ENCODE measurements around the gene COPS4.
"Not testable (repeated sequence)": the region's sequence is repeated elsewhere in the genome, so short reads cannot be mapped to it uniquely, and the experiment has no call there.

The COPS4 gene

DNA sequence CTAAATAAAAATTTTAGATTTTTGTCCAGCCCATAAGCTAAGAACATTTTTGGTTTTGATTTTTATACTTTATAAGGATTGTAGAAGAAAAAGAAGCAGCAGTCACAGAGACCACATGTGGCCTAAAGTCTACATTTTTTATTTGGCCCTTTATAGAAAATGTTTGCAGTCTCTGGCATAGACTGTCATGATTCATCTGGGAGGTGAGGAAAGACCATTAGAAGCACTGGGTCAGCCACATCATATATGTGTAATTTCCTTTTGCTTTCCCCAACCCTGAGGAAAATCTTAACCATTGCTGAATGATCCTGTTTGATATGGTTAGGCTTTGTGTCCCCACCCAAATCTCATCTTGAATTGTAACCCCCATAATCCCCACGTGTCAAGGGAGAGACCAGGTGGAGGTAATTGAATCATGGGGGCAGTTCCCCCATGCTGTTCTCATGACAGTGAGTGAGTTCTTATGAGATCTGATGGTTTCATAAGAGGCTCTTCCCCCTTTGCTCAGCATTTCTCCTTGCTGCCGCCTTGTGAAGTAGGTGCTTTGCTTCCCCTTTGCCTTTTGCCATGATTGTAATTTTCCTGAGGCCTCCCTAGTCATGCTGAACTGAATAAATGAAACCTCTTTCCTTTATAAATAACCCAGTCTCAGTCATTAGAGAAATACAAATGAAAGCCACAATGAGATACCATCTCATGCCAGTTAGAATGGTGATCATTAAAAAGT lies 12.1 kb upstream of the COPS4 start:
- DNase-seq (ENCODE audit: insufficient read length, low spot score), result no peak
- FAIRE-seq, result no peak

DNA sequence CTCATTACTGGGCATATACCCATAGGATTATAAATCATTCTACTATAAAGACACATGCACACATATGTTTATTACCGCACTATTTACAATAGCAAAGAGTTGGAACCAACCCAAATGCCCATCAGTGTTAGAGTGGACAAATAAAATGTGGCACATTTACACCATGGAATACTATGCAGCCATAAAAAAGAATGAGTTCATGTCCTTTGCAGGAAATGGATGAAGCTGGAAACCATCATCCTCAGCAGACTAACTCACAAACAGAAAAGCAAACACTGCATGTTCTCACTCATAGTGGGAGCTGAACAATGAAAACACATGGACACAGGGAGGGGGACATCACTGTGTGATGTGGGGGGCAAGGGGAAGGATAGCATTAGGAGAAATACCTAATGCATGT lies 11.4 kb upstream of the COPS4 start:
- FAIRE-seq; DNase-seq (ENCODE audit: insufficient read length, low spot score): not testable (repeated sequence)

DNA sequence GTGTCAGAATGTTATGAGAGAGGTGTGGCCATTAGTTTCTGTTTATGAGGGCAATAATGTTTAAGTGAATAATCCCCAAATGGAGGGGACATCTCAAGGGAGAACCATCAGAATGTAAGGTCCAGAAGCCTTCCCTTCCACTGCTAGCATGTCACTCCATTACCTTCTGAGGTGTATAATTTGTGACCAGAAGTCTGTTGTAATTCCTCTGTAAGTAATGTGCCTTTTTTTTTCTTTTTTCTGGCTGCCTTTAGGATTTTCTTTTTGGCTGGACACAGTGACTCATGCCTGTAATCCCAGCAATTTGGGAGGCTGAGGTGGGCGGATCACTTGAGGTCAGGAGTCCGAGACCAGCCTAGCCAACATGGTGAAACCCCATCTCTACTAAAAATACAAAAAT lies 10.8 kb upstream of the COPS4 start:
- DNase-seq (ENCODE audit: insufficient read length, low spot score) (no peak), FAIRE-seq (no peak)

DNA sequence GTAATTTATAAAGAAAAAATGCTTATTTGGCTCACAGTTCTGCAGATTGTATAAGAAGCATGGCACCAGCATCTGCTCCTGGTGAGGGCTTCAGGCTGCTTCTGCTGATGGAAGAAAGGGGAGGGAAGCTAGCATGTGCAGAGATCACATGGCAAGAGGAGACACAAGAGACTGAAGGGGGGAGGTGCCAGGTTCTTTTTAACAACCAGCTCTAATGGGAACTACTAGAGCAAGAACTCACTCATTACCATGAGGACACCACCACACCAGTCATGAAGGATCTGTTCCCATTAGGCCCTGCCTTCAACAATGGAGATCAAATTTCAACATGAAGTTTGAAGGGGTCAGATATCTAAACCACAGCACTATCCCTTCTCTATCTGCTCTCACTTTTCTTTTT lies 9.4 kb upstream of the COPS4 start:
- DNase-seq (ENCODE audit: insufficient read length, low spot score) (no peak), FAIRE-seq (no peak)

DNA sequence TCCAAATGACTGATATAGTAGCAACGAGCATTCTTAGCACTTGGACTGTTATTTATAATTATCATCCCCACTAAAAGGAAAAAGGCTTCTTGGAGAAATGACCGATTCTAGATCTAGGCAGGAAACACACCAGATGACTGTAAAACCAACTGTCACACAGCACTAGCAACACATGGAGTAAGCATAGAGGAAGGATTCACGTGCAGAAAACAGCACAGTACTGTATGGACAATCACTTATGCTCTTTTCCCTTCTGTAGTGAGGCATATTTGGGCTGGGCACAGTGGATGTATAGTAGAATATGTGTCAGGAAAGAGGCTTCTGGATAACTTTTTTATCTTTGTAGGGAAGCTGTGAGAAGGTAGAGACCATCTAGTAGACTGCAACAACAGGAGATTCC lies 6.0 kb upstream of the COPS4 start:
- DNase-seq (ENCODE audit: insufficient read length, low spot score), result no peak
- no peak for FAIRE-seq

DNA sequence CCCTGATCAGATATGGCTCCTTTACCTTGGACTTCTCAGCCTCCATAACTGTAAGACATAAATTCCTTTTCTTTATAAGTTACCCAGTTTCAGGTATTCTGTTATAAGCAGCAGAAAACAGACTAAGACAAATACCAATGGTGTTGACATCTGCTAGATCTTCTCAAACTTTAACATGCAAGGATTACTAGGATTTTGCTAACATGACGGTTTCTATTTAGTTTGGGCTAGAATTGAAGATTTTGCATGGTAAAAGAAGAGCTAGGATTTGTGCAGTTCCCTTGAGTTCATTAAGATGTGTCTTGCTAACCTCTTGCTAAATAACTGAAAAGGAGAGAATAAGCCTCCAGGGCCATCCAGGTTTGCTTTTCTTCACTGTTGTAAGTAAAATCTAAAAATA lies 5.3 kb upstream of the COPS4 start:
- DNase-seq (ENCODE audit: insufficient read length, low spot score) (no peak), FAIRE-seq (no peak)

DNA sequence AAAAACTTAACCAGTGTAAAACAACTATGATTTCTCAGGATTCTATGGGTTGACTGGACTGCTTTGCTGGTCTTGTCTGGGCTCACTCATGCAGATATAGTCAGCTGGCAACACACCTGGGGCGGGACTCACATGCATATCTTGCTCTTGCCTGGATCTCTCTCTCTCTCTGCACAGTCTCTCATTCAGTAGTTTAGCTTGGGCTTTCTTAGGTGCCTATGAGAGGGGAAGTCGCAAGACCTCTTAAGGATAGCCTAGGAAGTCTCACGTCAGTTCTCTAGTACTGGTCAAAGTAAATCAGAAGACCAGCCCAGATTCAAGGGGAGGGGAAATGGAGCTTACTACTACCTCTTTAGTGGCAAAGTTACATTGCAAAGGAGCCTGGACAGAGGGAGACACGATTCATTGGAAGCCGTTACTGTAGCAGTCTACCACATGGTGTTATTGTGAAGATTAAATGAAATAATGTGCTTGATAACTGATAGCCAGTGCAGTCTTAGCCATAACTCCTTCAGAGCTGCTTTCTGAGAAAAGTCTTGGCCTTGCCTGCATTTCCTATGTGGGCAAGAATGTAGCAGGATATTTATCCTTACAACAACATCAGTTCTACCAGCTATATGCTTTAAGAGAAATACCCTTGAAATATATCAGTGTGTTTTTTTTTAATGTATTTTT lies 2.1 kb downstream of the COPS4 start:
- FAIRE-seq (no peak), DNase-seq (ENCODE audit: insufficient read length, low spot score) (no peak)

DNA sequence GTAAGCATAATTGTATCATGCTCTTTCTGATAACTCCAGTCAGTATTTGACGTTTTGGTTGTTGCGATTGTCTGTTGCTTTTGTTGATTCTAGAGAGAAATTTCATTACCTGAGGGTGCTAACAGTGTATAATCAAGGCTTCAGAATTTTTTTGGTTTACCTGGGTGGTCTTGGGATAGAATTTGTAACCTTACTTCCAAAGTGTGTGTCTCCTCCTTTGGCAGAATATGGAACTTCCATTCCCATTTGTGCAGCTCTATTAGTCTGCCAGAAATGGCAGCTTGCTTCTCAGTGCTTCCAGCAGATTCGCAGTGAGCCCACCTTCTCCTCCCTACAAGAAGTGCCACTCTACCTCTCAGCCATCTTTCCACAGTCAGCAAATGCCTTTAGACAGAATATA lies 5.3 kb downstream of the COPS4 start:
- no peak for FAIRE-seq
- DNase-seq (ENCODE audit: insufficient read length, low spot score), result no peak

DNA sequence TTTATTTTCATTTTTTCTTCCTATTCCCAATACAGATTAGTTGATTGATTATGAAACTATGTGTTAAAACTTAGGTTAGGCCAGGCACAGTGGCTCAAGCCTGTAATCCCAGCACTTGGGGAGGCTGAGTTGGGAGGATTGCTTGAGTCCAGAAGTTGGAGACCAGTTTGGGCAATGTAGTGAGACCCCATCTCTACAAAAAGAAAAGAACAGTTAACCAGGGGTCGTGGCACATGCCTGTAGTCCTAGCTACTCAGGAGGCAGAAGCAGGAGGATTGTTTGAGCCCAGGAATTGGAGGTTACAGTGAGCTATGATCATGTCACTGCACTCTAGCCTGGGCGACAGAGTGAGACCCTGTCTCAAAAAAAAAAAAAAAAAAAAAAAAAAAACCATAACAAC lies 8.2 kb downstream of the COPS4 start:
- not testable (repeated sequence) for FAIRE-seq; DNase-seq (ENCODE audit: insufficient read length, low spot score)

DNA sequence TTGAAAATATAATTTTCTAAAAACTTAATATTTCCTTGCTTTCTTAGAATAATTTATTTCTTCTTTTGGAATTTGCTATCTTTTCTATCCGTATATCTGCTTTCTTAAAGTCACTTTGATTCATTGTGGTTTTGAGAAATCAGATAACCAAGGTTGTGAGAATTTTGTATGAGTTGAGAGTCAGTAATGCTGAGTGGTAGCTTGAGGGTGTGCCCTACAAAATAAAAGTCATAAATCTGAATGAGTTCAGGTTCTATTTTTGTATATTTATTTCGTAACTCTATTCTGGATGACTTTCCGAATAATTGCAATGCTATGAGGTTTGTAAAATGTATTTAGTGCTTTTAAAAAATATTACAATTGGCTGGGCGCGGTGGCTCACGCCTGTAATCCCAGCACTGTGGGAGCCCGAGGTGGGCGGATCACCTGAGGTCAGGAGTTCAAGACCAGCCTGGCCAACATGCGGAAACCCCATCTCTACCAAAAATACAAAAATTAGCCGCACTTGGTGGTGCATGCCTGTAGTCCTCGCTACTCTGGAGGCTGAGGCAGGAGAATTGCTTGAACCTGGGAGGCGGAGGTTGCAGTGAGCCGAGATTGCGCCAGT lies 8.9 kb downstream of the COPS4 start:
- no peak for FAIRE-seq
- peak; percentile 26 for DNase-seq (ENCODE audit: insufficient read length, low spot score)

DNA sequence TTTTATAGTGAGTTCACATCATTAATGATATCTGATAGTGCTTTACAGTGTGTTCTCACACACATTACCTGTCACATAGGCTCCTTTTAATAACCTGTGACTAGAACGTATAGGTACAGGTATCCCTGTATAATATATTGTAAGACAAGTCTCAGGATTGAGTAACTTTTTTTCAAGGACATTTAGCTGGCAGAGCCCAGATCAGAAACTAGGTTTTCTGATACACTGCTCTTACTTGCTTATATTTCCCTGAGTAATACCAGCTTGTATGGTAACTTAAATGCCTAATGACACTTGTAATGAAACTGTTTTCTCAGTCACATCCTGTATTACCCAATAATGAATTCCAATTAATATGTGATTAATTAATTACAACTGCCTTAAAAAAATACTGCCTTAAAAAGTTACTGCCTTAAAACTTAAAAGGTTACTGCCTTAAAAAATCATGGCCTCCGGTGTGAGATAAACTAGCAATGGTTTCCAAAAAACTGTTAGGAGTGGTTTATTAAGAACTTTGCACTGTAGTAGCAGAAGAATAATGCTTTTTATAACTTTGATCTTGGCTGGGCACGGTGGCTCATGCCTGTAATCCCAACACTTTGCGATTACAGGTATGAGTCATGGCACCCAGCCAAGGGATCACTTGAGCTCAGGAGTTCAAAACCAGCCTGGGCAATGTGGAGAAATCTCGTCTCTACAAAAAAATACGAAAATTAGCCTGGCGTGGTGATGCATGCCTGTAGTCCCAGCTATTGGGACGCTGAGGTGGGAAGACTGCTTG lies 11.9 kb downstream of the COPS4 start:
- no peak for FAIRE-seq
- no peak for DNase-seq (ENCODE audit: insufficient read length, low spot score)

DNA sequence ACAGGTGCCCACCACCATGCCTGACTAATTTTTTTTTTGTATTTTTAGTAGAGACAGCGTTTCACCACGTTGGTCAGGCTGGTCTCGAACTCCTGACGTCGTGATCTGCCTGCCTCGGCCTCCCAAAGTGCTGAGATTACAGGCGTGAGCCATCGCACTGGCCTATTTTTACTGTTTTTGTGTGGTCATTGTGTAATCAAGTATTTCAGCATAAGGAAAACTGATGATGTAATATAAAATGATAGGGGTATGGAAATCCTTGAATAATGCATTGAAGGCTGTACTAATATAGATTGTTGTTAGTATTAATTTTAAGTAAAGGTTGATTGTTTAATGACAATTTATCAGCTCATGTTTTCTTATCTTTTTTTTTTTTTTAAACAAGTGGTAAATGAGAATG lies 13.8 kb downstream of the COPS4 start:
- FAIRE-seq, result not testable (repeated sequence)

DNA sequence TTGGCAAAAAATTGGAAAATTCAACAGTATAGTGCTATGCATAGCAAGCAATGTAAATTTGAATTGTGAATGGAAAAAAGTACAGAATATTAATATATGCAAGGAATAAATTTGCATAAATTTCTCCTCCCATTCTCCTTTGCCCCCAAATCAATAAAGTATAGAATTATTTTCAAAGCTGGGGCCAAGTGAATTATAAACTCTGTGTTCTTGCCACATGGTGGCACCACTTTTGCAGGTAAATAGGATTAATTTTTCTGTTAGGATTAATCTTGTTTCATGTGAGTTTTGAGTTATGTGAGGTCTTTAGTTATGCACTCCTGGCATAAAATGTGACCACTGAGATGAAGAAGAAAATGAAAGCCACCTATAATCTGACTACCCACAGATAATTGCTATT lies 19.9 kb downstream of the COPS4 start:
- DNase-seq (ENCODE audit: insufficient read length, low spot score) (no peak), FAIRE-seq (no peak)

More for the DNA sequence above, 13.8 kb downstream of the COPS4 start:
- DNase-seq (ENCODE audit: insufficient read length, low spot score), result not testable (repeated sequence)

DNA sequence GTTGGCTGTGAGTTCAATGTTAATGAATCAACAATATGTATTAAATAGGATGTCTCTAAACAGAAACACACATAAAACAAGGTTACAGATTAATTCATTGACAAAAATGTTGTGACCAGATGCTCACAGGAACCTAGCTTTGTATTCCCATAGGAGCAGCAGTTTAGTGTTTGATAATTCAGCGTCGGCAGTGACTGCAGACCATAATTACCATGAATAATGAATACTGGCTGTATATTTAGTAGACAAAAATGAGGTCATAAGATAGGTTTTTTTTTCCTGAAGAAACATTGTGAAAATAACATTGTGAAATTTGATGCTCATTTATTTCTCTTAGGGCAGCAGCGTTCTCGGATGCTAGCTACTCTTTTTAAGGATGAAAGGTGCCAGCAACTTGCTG lies 27.8 kb downstream of the COPS4 start:
- no peak for FAIRE-seq

DNA sequence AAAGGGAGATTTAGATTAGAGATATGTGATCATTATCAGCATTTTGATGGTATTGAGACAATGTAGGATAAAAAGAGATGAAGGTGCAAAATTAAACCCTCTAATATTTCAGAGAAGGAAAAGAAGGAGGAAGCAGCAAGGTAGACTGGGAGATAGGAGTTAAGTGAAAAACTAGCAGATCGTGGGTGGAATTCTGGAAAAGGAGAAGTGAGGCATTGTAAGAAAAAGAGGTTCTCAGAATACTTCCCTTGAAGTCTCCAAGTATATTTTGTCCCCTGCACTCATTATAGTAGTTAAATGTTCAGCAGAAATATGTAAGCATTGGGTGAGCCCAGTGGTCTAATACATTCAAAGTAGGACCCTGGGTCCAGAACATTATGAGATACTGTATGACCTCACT lies 30.3 kb downstream of the COPS4 start:
- DNase-seq (ENCODE audit: insufficient read length, low spot score) (no peak), FAIRE-seq (no peak)

More for the DNA sequence above, 27.8 kb downstream of the COPS4 start:
- DNase-seq (ENCODE audit: insufficient read length, low spot score), result no peak

DNA sequence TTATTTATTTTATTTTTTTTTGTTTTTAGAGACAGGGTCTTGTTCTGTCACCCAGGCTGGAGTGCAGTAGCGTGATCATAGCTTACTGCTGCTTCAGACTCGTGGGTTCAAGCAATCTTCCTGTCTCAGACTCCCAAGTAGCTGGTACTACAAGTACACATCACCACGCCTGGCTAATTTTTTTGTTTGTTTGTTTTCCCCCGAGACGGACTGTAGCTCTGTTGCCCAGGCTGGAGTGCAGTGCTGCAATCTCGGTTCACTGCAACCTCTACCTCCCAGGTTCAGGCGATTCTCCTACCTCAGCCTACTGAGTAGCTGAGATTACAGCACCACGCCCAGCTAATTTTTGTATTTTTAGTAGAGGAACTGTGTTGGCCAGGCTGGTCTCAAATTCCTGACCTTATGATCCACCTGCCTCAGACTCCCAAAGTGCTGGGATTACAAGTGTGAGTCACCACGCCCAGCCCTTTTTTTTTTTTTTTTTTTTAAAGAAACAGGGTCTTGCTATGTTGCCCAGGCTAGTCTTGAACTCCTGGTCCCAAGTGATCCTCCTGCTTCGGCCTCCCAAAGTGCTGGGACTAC lies 32.2 kb downstream of the COPS4 start:
- DNase-seq (ENCODE audit: insufficient read length, low spot score), result no peak
- no peak for FAIRE-seq

DNA sequence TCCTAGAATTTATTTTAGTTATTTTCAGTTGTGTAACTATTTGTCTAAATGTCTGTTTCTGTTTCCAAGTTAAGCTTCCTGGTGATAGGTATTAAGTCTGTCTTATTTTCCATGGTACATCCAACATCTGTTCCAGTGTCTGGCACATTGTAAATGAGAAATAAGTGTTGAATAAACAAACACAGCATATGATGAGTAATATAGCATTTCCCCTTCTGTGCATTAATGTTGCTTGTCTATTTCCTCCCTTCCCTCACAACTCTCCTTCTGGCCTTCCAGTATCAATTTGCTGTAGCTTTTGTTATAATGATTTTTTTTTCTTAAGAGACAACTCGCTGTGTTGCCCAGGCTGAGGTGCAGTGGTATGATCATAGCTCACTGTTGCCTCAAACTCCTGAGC lies 36.1 kb downstream of the COPS4 start:
- FAIRE-seq (no peak), DNase-seq (ENCODE audit: insufficient read length, low spot score) (no peak)

DNA sequence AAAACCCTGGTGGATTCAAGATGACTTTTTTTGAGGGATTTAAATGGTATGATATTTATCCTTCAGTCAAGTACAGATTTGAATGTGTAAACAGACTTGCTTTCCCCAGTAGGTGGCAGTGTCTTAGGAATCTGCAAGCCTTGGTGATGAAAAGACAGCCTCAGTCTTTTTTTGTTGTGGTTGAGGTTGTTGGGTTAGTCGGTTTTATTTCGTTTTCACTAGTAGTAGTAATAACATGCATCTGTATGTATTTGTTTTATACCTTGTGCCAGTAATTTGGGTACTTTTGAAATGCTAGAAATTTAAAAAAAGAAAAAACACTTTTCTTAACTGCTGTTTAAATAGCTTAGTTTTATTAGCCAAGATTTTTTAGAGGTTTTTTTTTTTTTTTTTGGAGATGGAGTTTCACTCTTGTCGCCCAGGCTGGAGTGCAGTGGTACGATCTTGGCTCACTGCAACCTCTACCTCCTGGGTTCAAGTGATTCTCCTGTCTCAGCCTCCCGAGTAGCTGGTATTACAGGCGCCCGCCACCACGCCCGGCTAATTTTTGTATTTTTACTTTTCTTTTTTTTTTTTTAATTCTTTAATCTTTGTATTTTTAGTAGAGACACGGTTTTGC lies 39.2 kb downstream of the COPS4 start:
- DNase-seq (ENCODE audit: insufficient read length, low spot score) (peak; percentile 33), FAIRE-seq (no peak)

DNA sequence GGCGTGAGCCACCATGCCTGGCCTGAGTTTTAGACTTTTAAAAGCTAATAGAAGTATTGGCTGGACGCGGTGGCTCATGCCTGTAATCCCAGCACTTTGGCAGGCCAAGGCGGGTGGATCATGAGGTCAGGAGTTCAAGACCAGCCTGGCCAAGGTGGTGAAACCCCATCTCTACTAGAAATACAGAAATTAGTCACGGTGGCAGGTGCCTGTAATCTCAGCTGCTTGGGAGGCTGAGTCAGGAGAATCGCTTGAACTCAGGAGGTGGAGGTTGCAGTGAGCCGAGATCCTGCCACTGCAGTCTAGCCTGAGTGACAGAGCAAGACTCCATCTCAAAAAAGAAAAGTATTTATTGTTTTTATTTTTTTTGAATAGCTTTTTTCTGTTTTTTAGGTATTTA lies 39.8 kb downstream of the COPS4 start:
- FAIRE-seq, result not testable (repeated sequence)

DNA sequence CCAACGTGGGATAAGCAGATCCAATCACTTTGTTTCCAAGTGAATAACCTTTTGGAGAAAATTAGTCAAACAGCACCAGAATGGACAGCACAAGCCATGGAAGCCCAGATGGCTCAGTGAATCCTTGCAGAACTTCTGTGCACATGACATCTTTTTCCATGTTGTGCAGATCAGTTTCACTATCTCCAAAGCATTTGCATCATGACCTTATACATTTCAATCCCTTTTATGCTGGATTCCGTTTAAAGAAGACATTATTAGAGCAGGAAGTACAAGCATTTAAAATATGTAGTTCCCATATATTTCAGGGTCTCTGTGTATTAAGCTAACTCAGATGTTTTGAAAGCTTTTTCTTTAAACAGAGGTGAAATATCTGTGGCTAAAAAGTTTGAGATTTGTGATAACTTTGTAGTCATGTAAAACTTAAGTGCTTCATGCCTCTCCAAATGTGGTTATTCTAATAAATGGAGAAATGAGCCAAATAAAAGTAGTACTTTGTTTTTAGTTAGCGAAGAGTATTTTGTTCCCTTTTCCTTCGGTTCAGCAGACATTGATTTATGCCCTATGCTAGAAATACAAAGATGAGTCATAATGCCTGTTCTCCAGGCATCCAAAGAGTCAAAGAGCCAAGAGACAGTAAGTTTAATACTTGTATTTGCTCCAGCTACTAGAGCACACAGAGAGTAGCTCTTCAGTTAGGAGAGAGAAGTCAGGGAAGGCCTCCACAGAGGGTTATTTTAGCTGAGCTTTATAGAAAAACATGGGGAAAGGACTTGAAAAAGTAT lies 40.5 kb downstream of the COPS4 start:
- peak; percentile 65 for DNase-seq (ENCODE audit: insufficient read length, low spot score)
- no peak for FAIRE-seq

More for the DNA sequence above, 39.8 kb downstream of the COPS4 start:
- not testable (repeated sequence) for DNase-seq (ENCODE audit: insufficient read length, low spot score)

All from HTR-8/SVneo (cell line).